Measurements from ENCODE around the gene TBC1D22A.

DNA sequence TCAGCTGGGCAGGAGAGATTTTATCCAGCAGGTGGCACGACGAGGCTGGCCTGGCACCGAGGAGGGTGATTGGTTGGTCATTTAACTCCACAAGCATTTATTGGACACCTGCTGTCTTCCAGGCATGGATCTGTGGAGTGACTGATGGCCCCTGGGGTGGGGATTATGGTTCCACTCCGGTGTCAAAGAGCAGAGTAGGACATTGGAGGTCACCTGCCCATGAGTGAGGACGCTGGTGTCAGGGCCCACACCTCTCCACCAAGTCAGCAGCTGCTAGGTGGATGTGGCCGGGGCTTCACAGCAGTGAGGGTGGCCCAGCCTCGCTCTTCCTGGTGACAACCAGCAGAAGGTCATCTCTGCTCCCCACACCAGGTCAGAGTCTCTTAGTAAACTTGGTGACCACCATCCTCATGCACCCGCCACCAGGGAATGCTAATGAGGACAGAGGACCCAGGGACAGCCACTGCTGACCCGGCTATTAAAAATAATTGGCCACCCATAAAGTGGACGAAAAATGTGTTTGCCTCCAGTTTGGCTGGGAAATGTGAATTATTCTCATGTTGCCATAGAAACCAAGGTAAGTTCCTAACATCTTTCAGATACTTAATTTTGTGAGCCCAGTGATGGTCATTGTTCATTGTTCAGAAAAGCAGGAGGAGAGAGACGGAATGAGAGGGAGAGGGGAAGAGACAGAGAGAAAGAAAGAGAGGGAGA lies 428.7 kb downstream of the TBC1D22A start:
- TF ChIP-seq CTCF (IDR thresholded peaks at IDR 0.05) = no peak
- TF ChIP-seq POLR2A (IDR thresholded peaks at IDR 0.05) = no peak

Data from Peyer's patch (tissue), 4 donors.